KG1 (cell line): ENCODE measurements around the gene TNNC1.
A peak's percentile ranks its signal among the peaks of the same experiment; 100 is the strongest.

Experiments used
- DNase-seq: peaks from one replicate; lab custom pipeline; 2025; lab: John Stamatoyannopoulos, UW

Gene TNNC1

DNA sequence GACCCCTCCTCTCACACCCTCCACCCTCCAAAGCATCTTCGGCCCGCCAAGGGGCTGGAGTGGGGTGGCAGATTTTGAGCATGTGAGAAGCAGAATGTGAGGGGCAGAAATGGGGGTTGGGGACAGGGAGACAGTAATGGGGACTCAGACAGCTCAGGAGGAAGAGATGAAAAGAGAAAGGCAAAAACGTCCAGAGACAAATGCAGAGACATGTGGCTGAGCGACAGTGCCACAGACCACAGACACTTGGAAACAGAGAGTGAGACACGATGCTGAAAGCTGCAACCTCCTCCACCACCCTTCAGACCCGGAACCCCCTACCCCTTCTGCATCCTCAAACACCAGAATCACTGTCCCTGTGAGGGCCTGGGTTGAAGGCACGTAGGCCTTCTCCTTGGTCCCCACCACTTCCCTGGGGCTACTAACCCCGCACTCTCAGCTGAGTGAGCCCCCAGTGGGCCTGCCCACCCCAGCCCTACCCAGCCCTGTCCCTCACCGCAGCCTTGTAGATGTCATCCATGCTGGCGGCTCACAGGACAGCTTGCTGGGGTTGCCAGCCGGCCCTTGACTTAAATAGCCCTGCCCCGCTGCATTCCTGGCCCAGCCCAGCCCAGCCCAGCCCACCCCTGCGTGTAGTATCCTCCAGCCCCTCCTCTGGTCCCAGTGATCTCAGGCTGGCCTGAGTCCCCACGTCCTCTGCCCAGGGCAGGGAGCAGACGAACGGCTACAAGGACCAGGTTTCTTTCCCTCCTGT is at the start of gene TNNC1:
TNNC1 (minus strand) TSS at position 546 of the 754 bp plus-strand sequence; CDS start at position 520, 26 bp downstream.
- DNase-seq, result no peak

DNA sequence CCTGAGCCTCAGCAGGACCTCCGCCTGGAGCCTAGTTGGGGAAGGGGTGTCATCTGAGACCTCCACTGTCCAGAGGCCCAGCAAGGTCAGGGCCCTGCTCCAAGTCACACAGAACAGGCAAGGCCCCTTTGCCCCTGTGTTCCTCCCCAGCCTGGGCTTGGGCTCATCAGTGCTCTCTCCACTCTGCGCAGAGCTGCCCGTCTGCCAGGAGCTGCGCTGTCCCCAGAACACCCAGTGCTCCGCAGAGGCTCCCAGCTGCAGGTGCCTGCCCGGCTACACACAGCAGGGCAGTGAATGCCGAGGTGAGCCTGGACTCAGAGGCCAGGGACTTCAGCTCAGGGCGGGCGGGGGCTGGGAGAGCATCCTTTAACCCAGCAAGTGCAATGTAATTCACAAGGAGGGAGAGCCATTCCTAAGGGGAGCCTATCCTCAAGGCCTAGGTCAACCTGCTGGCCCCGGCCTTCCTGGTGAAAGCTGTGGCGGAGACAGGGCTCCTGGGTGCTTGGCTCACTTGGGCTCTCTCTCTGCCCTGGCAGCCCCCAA is 49.0 kb upstream of the TNNC1 start:
- no peak for DNase-seq

DNA sequence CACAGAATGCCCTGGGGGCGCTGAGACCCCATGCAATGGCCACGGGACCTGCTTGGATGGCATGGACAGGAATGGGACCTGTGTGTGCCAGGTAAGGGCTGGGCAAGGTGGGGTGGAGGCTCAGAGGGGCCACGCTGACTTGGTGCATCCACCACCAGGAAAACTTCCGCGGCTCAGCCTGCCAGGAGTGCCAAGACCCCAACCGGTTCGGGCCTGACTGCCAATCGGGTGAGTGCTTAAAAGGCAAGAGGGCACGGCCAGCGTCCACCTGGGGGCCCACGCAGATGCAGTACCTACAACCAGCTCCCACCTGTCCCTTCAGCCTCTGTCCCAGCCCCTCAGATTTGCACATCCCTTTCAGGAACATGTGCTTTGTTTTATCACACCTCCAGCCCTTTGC is 48.2 kb upstream of the TNNC1 start:
- DNase-seq, result no peak

- DNase-seq, result no peak
These were observed 47.2 kb upstream of the TNNC1 start for GRCh38 chr3:52501046-52501445.

DNA sequence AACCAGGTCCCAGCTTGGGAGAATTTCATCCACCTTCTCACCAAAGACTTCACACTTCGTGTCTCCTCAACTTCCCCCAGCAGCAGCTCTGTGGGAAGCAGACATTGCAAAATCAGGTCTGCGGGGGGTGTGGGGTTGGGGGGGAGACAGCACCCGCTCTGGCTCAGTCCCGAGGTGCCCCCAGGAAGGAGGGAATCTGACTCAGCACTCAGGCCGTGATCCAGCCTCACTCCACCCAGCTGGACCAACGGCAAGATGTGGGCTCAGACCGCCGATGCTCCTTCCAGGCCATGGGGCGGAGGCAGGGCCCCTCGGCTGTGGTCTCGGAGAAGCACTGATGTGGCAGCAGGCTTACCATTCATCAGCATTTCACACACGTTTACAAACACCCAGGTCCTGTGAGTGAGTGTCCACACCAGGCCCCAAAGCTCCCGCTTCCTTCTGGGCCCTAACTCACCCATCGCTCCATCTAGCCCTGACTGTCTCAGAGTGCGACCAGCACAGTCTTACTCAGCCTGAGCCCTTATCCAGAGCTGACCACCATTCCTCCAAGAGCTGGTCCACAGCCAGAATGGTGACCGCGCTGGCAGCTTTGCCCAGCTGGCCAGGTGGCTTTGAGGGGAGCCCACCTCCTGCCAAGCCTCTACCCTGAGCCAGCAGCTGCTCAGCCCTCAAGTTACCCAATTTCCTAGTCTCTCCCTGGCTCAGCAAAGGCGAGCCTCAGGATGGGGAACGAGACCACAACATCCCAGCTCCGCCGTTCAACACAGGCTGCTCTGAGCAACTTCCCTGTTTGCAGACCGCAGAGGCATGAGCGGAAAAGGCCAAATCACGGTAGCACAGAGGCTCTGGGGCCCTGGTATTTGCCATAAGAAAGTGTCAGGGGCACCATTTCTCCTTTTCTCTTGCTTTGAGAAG is 44.6 kb upstream of the TNNC1 start:
- DNase-seq, result peak; percentile 75

GRCh38 chr3:52495777-52496602 is 42.1 kb upstream of the TNNC1 start:
- DNase-seq, result no peak

GRCh38 chr3:52494886-52495495 is 41.1 kb upstream of the TNNC1 start, which contains the start of gene STAB1:
STAB1 (plus strand) TSS chr3:52495338; CDS start chr3:52495414, 76 bp downstream.
- DNase-seq, result peak; percentile 27

DNA sequence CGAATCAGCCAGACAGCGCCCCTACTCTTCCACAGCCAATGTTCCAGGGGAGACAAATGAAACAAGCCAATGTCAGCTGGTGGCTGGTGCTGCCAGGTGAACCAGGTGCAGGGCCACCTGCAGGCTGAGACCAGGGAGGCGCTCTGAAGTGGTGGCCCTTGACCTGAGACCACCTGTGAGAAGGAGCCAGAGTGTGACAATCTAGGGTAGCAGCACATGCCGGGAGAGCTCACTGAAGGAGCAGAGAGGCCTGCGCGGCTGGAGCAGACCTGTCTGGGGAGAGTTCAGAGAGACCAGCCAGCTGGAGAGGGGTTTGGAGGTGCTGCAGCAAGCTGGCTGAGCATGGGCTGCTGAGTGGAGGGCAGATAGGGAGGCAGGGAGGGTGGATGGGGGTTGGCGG is 40.6 kb upstream of the TNNC1 start:
- DNase-seq, result no peak

DNA sequence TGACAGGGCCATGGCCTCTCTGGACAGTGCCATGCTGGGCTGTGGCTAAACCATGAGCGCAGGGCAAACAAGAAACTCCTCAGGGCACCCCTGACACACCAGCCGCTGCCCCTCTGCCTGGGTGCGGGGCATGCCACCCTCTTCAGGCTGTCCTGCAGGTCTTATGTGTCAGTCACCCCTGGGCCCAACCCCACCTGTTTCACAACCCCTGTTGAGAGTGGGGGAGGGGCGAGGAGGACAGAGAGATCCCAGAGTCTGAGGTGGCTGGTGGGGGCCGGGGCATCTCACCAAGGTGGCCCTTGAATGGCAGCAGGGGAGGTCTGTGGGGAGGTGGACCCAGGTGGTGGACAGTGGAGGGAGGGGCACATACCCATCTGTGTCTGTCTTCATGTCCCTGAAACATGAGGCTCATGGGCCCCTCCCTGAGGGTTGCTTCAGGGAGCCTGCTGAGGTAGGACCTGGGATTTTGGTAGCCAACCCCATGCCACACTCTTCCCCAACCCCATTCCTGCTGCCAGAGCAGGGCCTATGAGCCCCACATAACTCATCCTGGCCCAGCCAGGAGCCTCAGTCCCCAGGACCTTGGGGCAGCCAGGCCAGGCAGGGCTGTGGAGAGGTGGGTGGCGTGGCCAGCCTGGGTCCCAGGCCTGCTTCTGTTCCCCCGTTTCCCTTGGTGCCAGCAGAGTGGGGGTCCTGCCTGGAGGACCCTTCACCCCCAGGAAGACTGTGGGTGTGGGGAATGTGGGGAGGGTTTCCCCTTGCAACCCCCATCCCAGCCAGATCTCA is 39.6 kb upstream of the TNNC1 start:
- no peak for DNase-seq

GRCh38 chr3:52492059-52492458 is 38.2 kb upstream of the TNNC1 start:
- DNase-seq, result no peak

- peak; percentile 38 for DNase-seq
These were observed 37.2 kb upstream of the TNNC1 start for GRCh38 chr3:52490939-52491526.

GRCh38 chr3:52490035-52490938 is 36.4 kb upstream of the TNNC1 start:
- no peak for DNase-seq

GRCh38 chr3:52489453-52489852 is 35.6 kb upstream of the TNNC1 start:
- no peak for DNase-seq

- no peak for DNase-seq
These were observed 34.9 kb upstream of the TNNC1 start for GRCh38 chr3:52488746-52489145.

GRCh38 chr3:52487788-52488691 is 34.2 kb upstream of the TNNC1 start:
- DNase-seq, result no peak

DNA sequence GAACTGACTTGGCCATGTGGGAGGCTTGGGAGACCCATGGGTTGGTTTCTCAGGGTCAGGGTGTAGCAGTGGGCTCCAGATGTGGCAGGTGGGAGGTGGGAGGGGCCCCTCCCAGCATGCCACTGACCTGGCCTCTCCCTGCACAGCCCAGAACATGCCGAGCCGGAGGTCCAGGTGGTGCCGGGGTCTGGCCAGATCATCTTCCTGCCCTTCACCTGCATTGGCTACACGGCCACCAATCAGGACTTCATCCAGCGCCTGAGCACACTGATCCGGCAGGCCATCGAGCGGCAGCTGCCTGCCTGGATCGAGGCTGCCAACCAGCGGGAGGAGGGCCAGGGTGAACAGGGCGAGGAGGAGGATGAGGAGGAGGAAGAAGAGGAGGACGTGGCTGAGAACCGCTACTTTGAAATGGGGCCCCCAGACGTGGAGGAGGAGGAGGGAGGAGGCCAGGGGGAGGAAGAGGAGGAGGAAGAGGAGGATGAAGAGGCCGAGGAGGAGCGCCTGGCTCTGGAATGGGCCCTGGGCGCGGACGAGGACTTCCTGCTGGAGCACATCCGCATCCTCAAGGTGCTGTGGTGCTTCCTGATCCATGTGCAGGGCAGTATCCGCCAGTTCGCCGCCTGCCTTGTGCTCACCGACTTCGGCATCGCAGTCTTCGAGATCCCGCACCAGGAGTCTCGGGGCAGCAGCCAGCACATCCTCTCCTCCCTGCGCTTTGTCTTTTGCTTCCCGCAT is 33.4 kb upstream of the TNNC1 start:
- DNase-seq, result no peak
